NCI-H2171 (cell line): ENCODE measurements around the gene ATG101.

Source experiments
- DNase-seq: peaks from one replicate; lab custom pipeline; 2025; lab: John Stamatoyannopoulos, UW

The ATG101 gene

DNA sequence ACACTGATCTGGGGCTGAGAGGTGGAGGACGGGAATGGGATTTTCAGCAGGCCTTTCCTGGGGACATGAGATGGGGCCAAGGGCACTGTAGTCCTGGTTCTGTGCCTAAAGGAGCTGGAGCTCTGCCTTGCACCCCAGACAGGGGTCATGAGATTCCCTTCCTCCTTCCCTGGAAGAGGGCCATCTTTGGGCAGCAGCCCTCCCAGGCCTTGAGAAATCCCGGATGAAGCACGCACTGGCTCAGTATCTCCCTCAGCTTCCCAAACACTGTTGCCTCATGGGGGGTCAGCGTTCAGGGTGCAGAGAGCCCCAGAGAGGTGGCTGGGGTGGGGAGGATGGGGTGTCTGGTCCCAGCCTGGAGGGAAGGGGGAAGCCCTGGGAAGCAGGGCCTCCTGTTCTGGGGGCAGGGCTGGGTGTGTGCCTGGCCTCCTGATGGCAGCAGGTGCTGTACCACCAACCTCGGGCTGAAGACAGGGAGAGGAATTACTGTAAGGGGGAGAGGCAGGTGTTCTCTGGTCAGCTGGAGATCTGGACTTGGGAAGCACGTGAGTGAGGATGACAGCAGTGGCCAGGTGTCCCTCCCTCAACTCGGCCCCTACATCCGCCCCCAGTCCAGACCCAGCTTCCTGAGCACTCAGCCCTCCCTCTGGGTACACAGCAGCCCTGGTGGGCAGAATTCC, 26.9 kb upstream of the ATG101 start:
- no peak for DNase-seq

DNA sequence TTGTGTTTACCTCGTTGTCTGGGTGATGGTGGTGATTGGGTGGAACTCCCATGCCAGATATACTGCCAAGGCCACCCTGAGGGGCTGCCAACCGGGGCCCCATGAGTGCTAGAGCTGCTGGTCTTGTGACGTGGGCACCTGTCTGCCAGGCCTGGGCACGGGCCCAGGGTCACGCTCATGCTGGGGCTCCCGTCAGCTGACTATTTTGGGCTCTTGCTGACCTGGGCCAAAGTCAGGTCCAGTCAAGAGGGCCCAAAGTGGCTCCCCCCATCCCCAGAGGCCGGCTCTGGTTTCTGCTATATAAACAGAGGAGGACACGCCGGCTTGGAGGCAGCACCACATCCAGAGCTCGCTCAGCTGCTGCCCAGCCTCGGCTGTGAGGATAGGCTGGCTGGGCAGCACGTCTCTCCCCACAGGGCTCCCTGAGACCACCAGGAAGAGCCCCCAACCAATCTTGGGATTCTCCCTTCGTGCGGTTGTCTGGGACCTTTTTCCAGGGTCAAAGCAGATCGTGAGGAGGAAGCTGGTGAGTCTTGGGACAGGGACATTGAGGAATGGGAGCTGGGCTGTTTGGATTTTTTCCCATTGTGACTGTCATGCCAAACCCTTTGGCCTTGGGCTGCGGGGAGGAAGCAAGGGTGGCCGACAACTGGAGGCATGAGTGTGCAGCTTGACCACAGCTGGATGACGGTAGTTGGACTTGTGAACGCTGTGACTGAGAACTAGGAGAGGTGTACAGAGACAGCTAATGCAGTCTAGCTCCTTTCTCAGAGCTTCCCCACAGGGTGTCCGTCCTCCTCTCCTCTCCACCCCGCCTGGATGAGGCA, 26.2 kb upstream of the ATG101 start:
- no peak for DNase-seq

DNA sequence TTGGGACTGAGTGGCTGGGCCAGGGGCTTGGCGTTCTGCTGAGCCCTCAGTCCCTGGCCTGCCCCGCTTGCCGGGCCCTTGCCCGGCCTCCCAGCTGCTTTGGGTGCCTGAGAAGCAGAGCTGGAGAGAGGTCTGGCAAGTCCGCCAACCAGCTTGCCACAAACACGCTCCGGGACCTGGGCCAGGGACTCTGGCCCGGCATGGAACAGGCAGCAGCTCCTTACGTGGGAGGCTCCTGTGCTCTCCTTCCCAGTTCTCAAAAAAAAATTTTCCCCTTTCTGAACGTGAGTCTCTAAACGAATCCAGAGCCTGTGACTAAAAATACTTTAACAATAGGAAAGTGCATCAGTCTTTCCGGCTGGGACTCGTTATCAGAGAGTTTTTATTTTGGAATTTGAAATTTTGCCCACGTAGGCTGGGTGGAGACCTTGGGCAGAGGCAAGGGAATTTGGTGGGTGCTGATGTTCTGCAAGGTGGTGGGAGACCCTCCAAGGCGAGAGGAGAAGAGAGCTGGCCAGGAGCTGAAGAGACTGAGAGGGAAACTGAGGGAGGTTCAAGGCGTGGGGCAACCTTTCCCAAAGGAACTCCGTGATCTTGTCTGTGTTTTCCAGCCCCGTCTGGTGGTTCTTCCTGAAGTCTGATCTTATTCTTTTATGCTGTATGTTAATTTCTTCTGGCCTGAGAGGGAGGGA, 25.3 kb upstream of the ATG101 start:
- DNase-seq: no peak

DNA sequence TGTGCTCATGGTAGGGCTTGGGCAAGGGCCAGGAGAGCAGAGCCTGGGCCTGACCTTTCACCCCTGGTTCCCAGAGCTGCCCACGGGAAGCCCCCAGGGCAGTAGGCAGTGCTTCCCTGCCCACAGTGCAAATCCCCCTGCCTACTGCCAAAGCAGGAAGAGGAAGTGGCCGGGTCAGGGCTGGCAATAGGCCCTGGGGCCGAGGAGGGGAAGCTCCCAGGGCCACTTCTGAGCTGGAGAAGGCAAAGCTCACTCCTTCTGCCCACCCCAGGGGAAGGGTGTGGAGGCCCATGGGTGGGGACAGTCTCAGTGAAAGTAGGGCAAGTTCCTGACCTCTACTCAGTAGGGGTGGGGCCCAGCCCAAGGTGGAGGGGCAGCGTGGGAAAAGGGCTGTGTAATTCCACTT, 24.0 kb upstream of the ATG101 start:
- no peak for DNase-seq

- DNase-seq: no peak
These were observed 22.9 kb upstream of the ATG101 start for GRCh38 chr12:52046859-52047258.

- no peak for DNase-seq
These were observed 20.5 kb upstream of the ATG101 start for GRCh38 chr12:52049286-52049685.

GRCh38 chr12:52049688-52050087, 20.1 kb upstream of the ATG101 start:
- no peak for DNase-seq

- DNase-seq: no peak
These were observed 19.5 kb upstream of the ATG101 start for GRCh38 chr12:52050116-52050757.

DNA sequence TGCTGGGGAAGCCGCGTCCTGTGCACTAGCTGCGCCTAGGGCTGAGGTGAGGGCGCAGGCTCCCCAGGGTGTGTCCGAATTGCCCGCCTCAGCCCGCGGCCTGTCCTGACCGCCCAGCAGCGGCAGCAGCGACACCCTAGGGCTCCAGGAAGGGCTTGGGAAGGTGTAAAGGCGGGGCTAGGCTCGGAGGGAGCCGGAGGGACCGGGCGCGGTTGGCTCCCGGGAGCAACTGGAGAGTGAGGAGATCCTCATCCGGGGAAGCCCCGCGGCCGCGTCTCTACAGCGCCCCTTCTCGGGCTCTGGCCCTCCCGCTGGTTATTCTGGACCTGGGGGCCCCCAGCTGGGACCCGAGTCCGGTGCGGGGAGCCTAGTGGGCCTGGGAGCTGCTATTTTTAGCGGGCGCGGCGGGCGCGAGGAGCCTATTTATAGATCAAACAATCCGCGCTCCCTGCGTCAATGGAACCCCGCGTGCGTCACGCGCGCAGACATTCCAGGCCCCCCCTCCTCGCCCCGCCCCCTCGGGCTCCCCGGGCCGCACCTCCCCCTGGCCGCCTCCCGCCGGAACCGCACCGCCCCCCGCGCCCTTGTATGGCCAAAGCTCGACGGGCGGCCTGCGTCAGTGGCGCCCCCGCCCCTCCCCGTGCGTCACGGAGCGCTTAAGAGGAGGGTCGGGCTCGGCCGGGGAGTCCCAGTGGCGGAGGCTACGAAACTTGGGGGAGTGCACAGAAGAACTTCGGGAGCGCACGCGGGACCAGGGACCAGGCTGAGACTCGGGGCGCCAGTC, 18.8 kb upstream of the ATG101 start, which contains the start of gene NR4A1:
Gene NR4A1 (plus strand): TSS at position 685 of the 784 bp plus-strand sequence. CDS start 2,887 bp downstream, outside the sequence.
- peak; percentile 93 for DNase-seq

DNA sequence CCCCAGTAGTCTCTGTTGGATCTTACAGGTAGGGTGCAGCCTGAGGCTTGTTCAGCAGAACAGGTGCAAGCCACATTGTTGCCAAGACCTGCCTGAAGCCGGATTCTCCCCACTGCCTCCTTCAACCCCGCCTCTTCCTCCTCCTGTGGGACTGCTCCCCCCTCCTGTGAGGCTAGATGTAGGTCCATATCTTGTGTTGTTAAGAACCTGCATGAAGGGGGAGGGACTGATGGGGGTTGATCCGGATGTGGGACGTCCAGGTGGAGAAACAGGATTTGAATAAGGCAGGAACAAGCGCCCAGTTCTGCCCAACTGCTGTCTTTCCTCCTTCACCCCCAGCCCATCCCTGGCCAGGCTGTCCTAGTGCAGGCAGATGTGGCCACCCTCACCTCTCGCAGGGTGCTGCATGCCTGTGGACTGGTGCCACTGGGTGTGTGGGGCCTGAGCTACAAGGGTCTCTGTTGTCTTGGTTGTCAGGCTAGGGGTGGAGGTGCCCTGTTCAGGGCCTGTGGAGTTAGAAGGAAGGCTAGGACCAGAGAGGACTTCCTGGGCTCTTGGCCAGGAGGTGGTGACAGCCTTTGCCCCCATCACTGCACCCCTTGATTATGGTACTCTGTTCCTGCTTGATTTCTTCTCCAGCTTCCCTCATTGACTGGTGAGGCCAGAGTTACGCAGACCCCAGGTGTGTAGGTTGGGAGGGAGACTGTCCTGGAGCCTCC, 17.2 kb upstream of the ATG101 start:
- DNase-seq: no peak

- no peak for DNase-seq
These were observed 16.1 kb upstream of the ATG101 start for GRCh38 chr12:52053536-52054209.

DNA sequence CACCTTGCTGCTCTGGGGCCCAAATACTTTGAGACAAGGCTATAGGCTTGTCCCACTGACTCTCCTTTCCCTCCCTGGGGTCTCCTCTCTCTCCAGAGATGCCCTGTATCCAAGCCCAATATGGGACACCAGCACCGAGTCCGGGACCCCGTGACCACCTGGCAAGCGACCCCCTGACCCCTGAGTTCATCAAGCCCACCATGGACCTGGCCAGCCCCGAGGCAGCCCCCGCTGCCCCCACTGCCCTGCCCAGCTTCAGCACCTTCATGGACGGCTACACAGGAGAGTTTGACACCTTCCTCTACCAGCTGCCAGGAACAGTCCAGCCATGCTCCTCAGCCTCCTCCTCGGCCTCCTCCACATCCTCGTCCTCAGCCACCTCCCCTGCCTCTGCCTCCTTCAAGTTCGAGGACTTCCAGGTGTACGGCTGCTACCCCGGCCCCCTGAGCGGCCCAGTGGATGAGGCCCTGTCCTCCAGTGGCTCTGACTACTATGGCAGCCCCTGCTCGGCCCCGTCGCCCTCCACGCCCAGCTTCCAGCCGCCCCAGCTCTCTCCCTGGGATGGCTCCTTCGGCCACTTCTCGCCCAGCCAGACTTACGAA, 15.4 kb upstream of the ATG101 start:
- no peak for DNase-seq

GRCh38 chr12:52054833-52055730, 14.7 kb upstream of the ATG101 start:
- no peak for DNase-seq

GRCh38 chr12:52055731-52056711, 13.8 kb upstream of the ATG101 start:
- no peak for DNase-seq

GRCh38 chr12:52056801-52057637, 12.8 kb upstream of the ATG101 start:
- no peak for DNase-seq
